ENCODE data around the gene ZNF283. TPM values are rescaled to one million over a fixed set of nuclear protein-coding genes. Genes with fewer than 3 reads are reported as not detected.

Gene ZNF283
- total and polyA plus RNA-seq, 4 donors = 1.6 to 34.2 (median 4.3) TPM

- TF ChIP-seq, protein P1, sequence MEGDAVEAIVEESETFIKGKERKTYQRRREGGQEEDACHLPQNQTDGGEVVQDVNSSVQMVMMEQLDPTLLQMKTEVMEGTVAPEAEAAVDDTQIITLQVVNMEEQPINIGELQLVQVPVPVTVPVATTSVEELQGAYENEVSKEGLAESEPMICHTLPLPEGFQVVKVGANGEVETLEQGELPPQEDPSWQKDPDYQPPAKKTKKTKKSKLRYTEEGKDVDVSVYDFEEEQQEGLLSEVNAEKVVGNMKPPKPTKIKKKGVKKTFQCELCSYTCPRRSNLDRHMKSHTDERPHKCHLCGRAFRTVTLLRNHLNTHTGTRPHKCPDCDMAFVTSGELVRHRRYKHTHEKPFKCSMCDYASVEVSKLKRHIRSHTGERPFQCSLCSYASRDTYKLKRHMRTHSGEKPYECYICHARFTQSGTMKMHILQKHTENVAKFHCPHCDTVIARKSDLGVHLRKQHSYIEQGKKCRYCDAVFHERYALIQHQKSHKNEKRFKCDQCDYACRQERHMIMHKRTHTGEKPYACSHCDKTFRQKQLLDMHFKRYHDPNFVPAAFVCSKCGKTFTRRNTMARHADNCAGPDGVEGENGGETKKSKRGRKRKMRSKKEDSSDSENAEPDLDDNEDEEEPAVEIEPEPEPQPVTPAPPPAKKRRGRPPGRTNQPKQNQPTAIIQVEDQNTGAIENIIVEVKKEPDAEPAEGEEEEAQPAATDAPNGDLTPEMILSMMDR (IDR thresholded peaks at IDR 0.05; ENCODE audit: control extremely low read depth, extremely low read depth) = no peak
- Histone ChIP-seq H3K9ac (ENCODE audit: insufficient read depth in 1 of 2, low read length in 2 of 2) (no peak overlapping the region), H3K4me1 (ENCODE audit: control insufficient read depth in 5 of 5, insufficient read depth in 5 of 5, low read length in 5 of 5) (peaks cover 0 to 20% (median 5%) of the 10 kb centered on the region in 5 donors), H3K27ac (ENCODE audit: low read depth in 1 of 2, low read length in 1 of 2) (no peak overlapping the region), H3K36me3 (ENCODE audit: control insufficient read depth in 4 of 4, insufficient read depth in 4 of 4, low read length in 4 of 4) (no peaks in the 10 kb centered on the region), H3K27me3 (ENCODE audit: control insufficient read depth in 3 of 3, insufficient read depth in 3 of 3, low read length in 2 of 3) (no peaks in the 10 kb centered on the region), H3K4me3 (no peak overlapping the region), H3K9me3 (ENCODE audit: control insufficient read depth in 4 of 4, insufficient read depth in 3 of 4, low read length in 3 of 4) (peaks cover 0 to 3% (median 0%) of the 10 kb centered on the region in 4 donors)
- WGBS, 2 donors = 63 to 70% methylated on average over 8 of the region's 8 CpGs
- ATAC-seq (ENCODE audit: insufficient read depth, low FRiP score) (no peak), DNase-seq (no peak)
These were observed 44.8 kb upstream of the ZNF283 start for GRCh38 chr19:43782311-43782660.

GRCh38 chr19:43782689-43783231, 44.4 kb upstream of the ZNF283 start:
- H3K36me3 ChIP-seq (ENCODE audit: control insufficient read depth in 4 of 4, insufficient read depth in 4 of 4, low read length in 4 of 4) = no peaks in the 10 kb centered on the region
- TF ChIP-seq, protein P1 (IDR thresholded peaks at IDR 0.05; ENCODE audit: control extremely low read depth, extremely low read depth) = no peak
- peaks cover 0 to 18% (median 2%) of the 10 kb centered on the region in 5 donors for H3K4me1 ChIP-seq (ENCODE audit: control insufficient read depth in 5 of 5, insufficient read depth in 5 of 5, low read length in 5 of 5)
- peaks cover 0 to 3% (median 0%) of the 10 kb centered on the region in 4 donors for H3K9me3 ChIP-seq (ENCODE audit: control insufficient read depth in 4 of 4, insufficient read depth in 3 of 4, low read length in 3 of 4)
- no peaks in the 10 kb centered on the region for H3K27me3 ChIP-seq (ENCODE audit: control insufficient read depth in 3 of 3, insufficient read depth in 3 of 3, low read length in 2 of 3)
- no peak for DNase-seq
- 75 to 79% methylated on average over 24 of the region's 24 CpGs for WGBS, 2 donors
- H3K27ac ChIP-seq (ENCODE audit: low read depth in 1 of 2, low read length in 1 of 2) = no peak overlapping the region
- H3K9ac ChIP-seq (ENCODE audit: insufficient read depth in 1 of 2, low read length in 2 of 2) = no peak overlapping the region
- no peak overlapping the region for H3K4me3 ChIP-seq
- no peak for ATAC-seq (ENCODE audit: insufficient read depth, low FRiP score)

DNA sequence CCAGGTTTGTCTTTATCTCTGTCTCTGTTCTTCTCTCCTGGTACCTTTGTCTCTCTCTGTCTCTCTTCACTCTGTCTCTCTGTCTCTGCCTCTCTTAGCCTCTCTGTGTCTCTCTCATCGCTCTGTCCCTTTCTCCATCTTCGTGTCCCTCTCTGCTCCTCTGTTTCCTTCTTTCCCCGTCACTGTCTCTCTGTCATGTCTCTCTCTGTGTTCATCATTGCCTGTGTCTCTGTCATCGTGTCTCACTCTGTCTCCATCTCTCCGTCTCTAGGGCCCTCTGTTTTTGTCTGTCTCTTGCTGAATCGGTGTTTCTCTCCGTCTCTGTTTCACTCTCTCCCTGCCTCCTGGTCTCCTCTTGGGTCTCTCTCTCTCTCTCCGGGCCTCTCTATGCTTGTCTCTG, 43.5 kb upstream of the ZNF283 start:
- H3K36me3 ChIP-seq (ENCODE audit: control insufficient read depth in 4 of 4, insufficient read depth in 4 of 4, low read length in 4 of 4) = no peaks in the 10 kb centered on the region
- peaks cover 0 to 3% (median 0%) of the 10 kb centered on the region in 4 donors for H3K9me3 ChIP-seq (ENCODE audit: control insufficient read depth in 4 of 4, insufficient read depth in 3 of 4, low read length in 3 of 4)
- TF ChIP-seq, protein P1 (IDR thresholded peaks at IDR 0.05; ENCODE audit: control extremely low read depth, extremely low read depth) = no peak
- H3K27ac ChIP-seq (ENCODE audit: low read depth in 1 of 2, low read length in 1 of 2) = no peak overlapping the region
- H3K9ac ChIP-seq (ENCODE audit: insufficient read depth in 1 of 2, low read length in 2 of 2) = no peak overlapping the region
- H3K4me3 ChIP-seq = no peak overlapping the region
- DNase-seq (no peak), ATAC-seq (ENCODE audit: insufficient read depth, low FRiP score) (no peak)
- peaks cover 0 to 14% (median 0%) of the 10 kb centered on the region in 5 donors for H3K4me1 ChIP-seq (ENCODE audit: control insufficient read depth in 5 of 5, insufficient read depth in 5 of 5, low read length in 5 of 5)
- H3K27me3 ChIP-seq (ENCODE audit: control insufficient read depth in 3 of 3, insufficient read depth in 3 of 3, low read length in 2 of 3) = no peaks in the 10 kb centered on the region
- 90 to 94% methylated on average over 8 of the region's 8 CpGs for WGBS, 2 donors

Data from lung (tissue), 12 donors.